ENCODE data around the gene FBXL19. TPM values are rescaled to one million over a fixed set of nuclear protein-coding genes. Genes with fewer than 3 reads are reported as not detected.

FBXL19 gene
- polyA plus RNA-seq, 3 donors = 0.14 to 7.6 TPM; not detected in 1

DNA sequence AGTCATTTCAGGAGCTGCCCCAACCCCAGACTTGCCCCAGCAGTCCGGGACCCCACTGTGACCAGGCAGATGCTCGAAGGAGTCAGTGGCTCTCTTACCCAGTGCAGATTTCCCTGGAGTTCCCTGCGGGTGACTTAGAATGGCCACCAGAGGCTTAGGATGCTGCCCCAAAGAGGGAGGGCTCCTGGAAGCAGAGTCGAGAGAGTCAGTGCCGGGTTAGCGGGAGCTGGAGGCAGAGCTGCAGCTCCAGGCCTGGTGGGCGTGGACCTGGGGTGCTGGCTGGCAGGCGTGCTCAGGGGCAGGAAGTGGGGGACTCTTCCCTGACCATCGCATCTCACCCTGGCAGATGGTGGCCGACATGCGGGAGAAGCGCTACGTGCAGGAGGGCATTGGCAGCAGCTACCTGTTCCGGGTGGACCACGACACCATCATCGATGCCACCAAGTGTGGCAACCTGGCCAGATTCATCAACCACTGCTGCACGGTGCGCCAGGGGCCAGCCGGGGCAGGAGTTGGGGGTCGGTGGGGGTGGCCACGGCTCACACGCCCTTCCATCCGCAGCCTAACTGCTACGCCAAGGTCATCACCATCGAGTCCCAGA, 60.0 kb downstream of the FBXL19 start:
- Histone ChIP-seq H4K20me1 (ENCODE audit: insufficient read depth, low read length) (peaks cover 5% of the 10 kb centered on the region), H3K36me3 (replicated peaks in 1 of 2; ENCODE audit: control insufficient read depth in 1 of 2, insufficient read depth in 2 of 2, low read length in 2 of 2) (peaks cover 47 to 59% of the 10 kb centered on the region in 2 donors), H3K4me3 (replicated peaks in 1 of 3; ENCODE audit: low read depth in 2 of 3, low read length in 3 of 3) (no peak overlapping the region), H3K9me3 (replicated peaks in 1 of 2; ENCODE audit: control insufficient read depth in 1 of 2, insufficient read depth in 1 of 2, low read length in 2 of 2) (no peaks in the 10 kb centered on the region), H3K27me3 (ENCODE audit: control insufficient read depth in 2 of 2, insufficient read depth in 2 of 2, low read length in 2 of 2) (no peaks in the 10 kb centered on the region), H2AFZ (ENCODE audit: insufficient read depth, low read depth, low read length, poor library complexity, severe bottlenecking) (no peak overlapping the region), H3K27ac (ENCODE audit: low read depth in 1 of 2, low read length in 2 of 2) (no peak overlapping the region), H3K4me1 (ENCODE audit: control insufficient read depth in 1 of 2, insufficient read depth in 2 of 2, low read length in 2 of 2) (peaks cover 8 to 14% of the 10 kb centered on the region in 2 donors), H3K4me2 (replicated peaks; ENCODE audit: extremely low read depth, low read length, poor library complexity, severe bottlenecking) (no peak overlapping the region), H3K9ac (ENCODE audit: insufficient read depth, low read length, poor library complexity, severe bottlenecking) (no peak overlapping the region), H3K79me2 (ENCODE audit: insufficient read depth, low read length) (no peaks in the 10 kb centered on the region)
- Mint-ChIP-seq H3K27me3 (ENCODE audit: low read depth in 3 of 3) (peaks cover 0 to 2% (median 0%) of the 10 kb centered on the region in 3 donors), H3K9me3 (peaks cover 0 to 3% (median 0%) of the 10 kb centered on the region in 7 donors), H3K27ac (peak overlapping the region in 5 of 7 donors; percentile 11 to 40 (median 22)), H3K36me3 (peaks cover 43 to 64% of the 10 kb centered on the region in 2 donors), H3K4me1 (peaks cover 4% of the 10 kb centered on the region), H3K4me3 (no peak overlapping the region)
- 89% methylated on average over 25 of the region's 25 CpGs for WGBS (ENCODE audit: insufficient coverage)
- intact Hi-C loops (cut with micrococcal nuclease) = loop anchor here (10.0 kb wide), 3 partner anchors 171 to 881 kb away; partner anchors contain the start of gene PRSS36 (in 1 of the 2)
- no peak for DNase-seq
- TF ChIP-seq, protein P1, sequence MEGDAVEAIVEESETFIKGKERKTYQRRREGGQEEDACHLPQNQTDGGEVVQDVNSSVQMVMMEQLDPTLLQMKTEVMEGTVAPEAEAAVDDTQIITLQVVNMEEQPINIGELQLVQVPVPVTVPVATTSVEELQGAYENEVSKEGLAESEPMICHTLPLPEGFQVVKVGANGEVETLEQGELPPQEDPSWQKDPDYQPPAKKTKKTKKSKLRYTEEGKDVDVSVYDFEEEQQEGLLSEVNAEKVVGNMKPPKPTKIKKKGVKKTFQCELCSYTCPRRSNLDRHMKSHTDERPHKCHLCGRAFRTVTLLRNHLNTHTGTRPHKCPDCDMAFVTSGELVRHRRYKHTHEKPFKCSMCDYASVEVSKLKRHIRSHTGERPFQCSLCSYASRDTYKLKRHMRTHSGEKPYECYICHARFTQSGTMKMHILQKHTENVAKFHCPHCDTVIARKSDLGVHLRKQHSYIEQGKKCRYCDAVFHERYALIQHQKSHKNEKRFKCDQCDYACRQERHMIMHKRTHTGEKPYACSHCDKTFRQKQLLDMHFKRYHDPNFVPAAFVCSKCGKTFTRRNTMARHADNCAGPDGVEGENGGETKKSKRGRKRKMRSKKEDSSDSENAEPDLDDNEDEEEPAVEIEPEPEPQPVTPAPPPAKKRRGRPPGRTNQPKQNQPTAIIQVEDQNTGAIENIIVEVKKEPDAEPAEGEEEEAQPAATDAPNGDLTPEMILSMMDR (IDR thresholded peaks at IDR 0.05) = no peak

DNA sequence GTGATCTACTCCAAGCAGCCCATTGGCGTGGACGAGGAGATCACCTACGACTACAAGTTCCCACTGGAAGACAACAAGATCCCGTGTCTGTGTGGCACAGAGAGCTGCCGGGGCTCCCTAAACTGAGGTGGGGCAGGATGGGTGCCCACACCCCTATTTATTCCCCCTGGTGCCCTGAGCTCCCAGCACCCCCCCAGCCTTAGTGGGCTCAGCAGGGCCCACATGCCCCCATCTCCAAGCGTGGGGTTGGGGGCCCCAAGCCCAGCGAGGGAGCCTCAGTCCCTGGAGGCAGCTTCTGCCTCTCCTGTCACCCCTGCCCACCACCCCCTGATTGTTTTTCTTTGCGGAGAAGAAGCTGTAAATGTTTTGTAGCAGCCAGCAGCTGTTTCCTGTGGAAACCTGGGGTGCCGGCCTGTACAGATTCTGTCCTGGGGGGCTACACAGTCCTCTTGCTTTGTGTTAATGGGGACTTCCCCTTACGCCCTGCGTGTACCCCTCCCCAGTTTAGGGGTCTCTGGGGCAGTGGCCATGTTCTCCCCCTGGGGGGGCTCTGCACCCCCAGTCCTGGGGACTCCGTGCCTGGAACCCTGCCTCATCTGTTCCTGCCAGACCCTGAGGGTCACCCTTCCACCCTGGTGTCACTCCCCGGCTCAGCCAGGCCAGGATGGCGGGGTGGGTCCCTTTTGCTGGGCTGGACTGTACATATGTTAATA, 60.7 kb downstream of the FBXL19 start:
- 76% methylated on average over 9 of the region's 14 CpGs for WGBS (ENCODE audit: insufficient coverage)
- Histone ChIP-seq H3K4me1 (ENCODE audit: control insufficient read depth in 1 of 2, insufficient read depth in 2 of 2, low read length in 2 of 2) (peaks cover 8 to 15% of the 10 kb centered on the region in 2 donors), H3K79me2 (ENCODE audit: insufficient read depth, low read length) (no peaks in the 10 kb centered on the region), H3K27me3 (ENCODE audit: control insufficient read depth in 2 of 2, insufficient read depth in 2 of 2, low read length in 2 of 2) (no peaks in the 10 kb centered on the region), H3K27ac (ENCODE audit: low read depth in 1 of 2, low read length in 2 of 2) (no peak overlapping the region), H2AFZ (ENCODE audit: insufficient read depth, low read depth, low read length, poor library complexity, severe bottlenecking) (no peak overlapping the region), H3K9ac (ENCODE audit: insufficient read depth, low read length, poor library complexity, severe bottlenecking) (no peak overlapping the region), H3K36me3 (replicated peaks in 1 of 2; ENCODE audit: control insufficient read depth in 1 of 2, insufficient read depth in 2 of 2, low read length in 2 of 2) (peaks cover 41 to 53% of the 10 kb centered on the region in 2 donors), H3K4me3 (replicated peaks in 1 of 3; ENCODE audit: low read depth in 2 of 3, low read length in 3 of 3) (no peak overlapping the region), H3K9me3 (replicated peaks in 1 of 2; ENCODE audit: control insufficient read depth in 1 of 2, insufficient read depth in 1 of 2, low read length in 2 of 2) (no peaks in the 10 kb centered on the region), H3K4me2 (replicated peaks; ENCODE audit: extremely low read depth, low read length, poor library complexity, severe bottlenecking) (no peak overlapping the region), H4K20me1 (ENCODE audit: insufficient read depth, low read length) (no peaks in the 10 kb centered on the region)
- Mint-ChIP-seq H3K4me1 (peaks cover 4% of the 10 kb centered on the region), H3K27me3 (ENCODE audit: low read depth in 3 of 3) (peaks cover 0 to 2% (median 0%) of the 10 kb centered on the region in 3 donors), H3K27ac (peak overlapping the region in 5 of 7 donors; percentile 3 to 50 (median 22)), H3K36me3 (peaks cover 37 to 58% of the 10 kb centered on the region in 2 donors), H3K4me3 (no peak overlapping the region), H3K9me3 (peaks cover 0 to 3% (median 0%) of the 10 kb centered on the region in 7 donors)
- DNase-seq = no peak
- TF ChIP-seq, protein P1 (IDR thresholded peaks at IDR 0.05) = no peak
- intact Hi-C loops (cut with micrococcal nuclease) = loop anchor here (2.0 to 10.0 kb wide), 4 partner anchors 111 to 881 kb away; partner anchors contain the start of genes PRSS36 (in 1 of the 2) and VKORC1 (in 1 of the 2)
